Retinal pigment epithelial cell (primary cell): ENCODE results near the gene LRG1.
"Not testable (repeated sequence)": the region's sequence is repeated elsewhere in the genome, so short reads cannot be mapped to it uniquely, and the experiment has no call there.

Experiments
- DNase-seq: peaks from one replicate; pipeline ENCODE4 v3.0.0-alpha.2; 2010; ENCODE audit warnings: low read depth
- H3K4me3 ChIP-seq: 2 replicates; pipeline ENCODE4 v1.5.1; 2011; ENCODE audit warnings: mild to moderate bottlenecking, low read length, control low read depth, moderate library complexity
- TF ChIP-seq, protein P1 (sequence below): conservative IDR thresholded peaks from 2 replicates; pipeline ENCODE4 v1.5.1; 2011; ENCODE audit warnings: low read depth, low read length, control low read depth, inconsistent platforms

Gene LRG1

GRCh38 chr19:4547303-4548237 is 7.7 kb upstream of the LRG1 start:
- no peak for DNase-seq
- TF ChIP-seq, protein P1, sequence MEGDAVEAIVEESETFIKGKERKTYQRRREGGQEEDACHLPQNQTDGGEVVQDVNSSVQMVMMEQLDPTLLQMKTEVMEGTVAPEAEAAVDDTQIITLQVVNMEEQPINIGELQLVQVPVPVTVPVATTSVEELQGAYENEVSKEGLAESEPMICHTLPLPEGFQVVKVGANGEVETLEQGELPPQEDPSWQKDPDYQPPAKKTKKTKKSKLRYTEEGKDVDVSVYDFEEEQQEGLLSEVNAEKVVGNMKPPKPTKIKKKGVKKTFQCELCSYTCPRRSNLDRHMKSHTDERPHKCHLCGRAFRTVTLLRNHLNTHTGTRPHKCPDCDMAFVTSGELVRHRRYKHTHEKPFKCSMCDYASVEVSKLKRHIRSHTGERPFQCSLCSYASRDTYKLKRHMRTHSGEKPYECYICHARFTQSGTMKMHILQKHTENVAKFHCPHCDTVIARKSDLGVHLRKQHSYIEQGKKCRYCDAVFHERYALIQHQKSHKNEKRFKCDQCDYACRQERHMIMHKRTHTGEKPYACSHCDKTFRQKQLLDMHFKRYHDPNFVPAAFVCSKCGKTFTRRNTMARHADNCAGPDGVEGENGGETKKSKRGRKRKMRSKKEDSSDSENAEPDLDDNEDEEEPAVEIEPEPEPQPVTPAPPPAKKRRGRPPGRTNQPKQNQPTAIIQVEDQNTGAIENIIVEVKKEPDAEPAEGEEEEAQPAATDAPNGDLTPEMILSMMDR, result peak; percentile 51

GRCh38 chr19:4543842-4544647 is 4.2 kb upstream of the LRG1 start:
- no peak overlapping the region for H3K4me3 ChIP-seq
- TF ChIP-seq, protein P1, result no peak
- no peak for DNase-seq

More at GRCh38 chr19:4547303-4548237, 7.7 kb upstream of the LRG1 start:
- no peak overlapping the region for H3K4me3 ChIP-seq

- H3K4me3 ChIP-seq, result no peak overlapping the region
- TF ChIP-seq, protein P1, result no peak
- no peak for DNase-seq
Observed at GRCh38 chr19:4542896-4543841, 3.3 kb upstream of the LRG1 start.

GRCh38 chr19:4541806-4542145 is 1.9 kb upstream of the LRG1 start:
- DNase-seq, H3K4me3 ChIP-seq: not testable (repeated sequence)

GRCh38 chr19:4541114-4541805 is 1.4 kb upstream of the LRG1 start:
- DNase-seq, result no peak
- TF ChIP-seq, protein P1, result no peak
- no peak overlapping the region for H3K4me3 ChIP-seq

DNA sequence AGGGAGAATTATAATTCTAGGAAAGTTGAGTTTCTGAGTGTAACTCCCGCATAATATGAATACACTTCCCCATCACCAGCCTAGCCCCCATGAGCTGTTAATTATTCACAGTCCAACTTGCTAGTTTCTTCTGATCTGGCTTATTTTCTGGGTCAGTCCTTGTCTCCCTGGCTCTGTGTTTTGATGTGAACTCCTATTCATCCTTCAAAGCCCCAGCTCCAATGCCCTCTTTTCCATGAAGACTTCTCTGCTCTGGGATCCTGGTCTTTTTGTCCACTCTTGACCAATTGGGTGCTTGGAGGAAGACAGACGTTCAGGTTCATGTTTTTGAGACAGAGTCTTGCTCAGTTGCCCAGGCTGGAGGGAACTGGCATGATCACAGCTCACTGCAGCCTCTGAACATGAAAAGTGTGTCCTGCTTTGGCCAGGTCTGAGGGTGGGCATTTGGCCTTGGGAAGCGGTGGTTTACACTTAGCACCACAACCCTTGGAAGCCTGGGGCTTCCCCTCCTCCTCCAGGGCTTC is 605 bp downstream of the LRG1 start:
- TF ChIP-seq, protein P1, result no peak
- no peak overlapping the region for H3K4me3 ChIP-seq
- no peak for DNase-seq
